Activated CD4-positive, alpha-beta T cell treated with anti-CD3 and anti-CD28 coated beads, Interleukin-2, amount 50 U/mL, for 48 hours (primary cell): Measurements from ENCODE around the gene NQO2.

Experiments
- DNase-seq, 2 experiments: peaks; one replicate each; pipeline ENCODE4 v3.0.0-alpha.2; 2020

NQO2 gene, protein sequence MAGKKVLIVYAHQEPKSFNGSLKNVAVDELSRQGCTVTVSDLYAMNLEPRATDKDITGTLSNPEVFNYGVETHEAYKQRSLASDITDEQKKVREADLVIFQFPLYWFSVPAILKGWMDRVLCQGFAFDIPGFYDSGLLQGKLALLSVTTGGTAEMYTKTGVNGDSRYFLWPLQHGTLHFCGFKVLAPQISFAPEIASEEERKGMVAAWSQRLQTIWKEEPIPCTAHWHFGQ

DNA sequence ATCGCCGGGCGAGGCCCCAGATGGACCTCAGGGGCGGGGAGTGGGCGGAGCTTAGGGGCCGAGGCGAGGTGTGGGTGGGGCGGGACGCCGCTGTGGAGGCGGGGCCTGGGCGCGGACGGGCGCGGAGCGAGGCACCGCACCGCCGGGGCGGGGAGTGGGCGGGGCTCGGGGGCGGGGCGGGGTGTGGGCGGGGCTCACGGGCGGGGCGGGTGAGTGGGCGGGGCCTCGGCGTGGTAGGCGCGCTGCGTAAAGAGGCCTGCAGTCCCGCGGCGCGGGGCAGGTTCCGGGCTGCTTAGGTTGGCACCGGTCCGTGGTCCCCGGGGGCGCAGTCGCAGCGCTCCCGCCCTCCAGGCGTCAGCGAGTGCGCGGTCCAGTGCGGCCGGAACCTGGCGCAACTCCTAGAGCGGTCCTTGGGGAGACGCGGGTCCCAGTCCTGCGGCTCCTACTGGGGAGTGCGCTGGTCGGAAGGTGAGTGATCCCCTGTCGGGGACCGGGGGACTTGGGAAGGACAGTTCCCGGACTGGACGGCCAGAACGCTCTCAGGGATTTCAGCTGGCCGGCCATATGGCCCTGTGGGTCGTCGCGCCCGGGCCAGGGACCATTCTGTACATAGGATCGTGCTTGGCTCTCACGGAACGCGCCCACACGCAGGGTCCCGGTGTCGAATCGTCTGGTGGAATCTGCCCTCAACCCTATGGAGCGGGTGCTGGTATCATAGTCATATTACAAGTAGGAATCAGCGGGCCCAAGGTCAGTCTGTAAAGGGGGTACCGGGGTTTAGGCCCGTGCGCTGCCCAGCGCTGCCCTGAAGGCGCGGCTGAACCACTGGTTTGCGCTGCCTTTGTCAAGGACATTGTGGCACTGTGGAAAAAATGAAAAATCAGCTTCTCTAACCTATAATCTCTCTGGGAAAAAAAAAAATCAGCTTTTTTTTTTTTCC lies at the start of gene NQO2:
Gene NQO2 (plus strand): TSS at position 277 of the 940 bp plus-strand sequence. CDS start 6,659 bp downstream, outside the sequence.
- DNase-seq: peak; percentile 93 to 94

DNA sequence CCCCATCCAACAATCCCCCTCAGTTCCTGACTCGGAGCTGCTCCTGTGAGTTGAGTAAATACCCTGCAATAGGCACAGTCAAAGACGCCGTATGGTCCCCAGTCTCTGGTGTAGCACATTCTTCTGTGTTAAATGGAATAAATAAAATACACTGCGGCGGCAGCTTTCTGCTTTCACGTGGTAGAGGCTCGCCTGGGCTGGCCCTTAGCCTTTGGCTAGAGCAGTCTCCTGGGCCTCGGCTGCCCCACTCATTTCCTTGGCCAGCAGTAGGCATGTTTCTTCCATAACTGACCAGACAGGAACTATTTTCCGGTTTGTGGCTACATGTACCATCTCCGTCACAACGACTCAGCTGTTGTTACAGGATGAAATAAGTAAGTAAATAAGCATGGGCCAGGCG lies 49.0 kb upstream of the NQO2 start:
- no peak for DNase-seq

DNA sequence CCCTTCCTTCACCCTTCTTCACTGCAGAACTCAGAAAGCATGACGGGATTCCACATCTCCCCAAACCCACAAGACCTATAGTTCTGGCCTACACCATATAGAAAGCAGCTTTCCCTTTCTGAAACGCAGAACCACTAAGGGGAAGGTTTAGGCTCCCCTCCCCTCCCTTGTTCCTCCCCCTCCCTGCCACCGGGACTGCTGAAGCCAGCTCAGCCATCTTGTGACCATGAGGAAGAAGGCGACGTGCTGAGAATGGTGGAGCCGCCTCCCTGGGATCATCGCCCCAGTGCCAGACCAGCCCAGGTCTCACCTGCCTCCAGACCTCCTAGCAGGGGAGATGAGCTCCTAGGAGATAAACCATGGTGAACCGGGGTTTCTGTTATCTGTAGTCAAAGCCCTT lies 48.0 kb upstream of the NQO2 start:
- DNase-seq: no peak

DNA sequence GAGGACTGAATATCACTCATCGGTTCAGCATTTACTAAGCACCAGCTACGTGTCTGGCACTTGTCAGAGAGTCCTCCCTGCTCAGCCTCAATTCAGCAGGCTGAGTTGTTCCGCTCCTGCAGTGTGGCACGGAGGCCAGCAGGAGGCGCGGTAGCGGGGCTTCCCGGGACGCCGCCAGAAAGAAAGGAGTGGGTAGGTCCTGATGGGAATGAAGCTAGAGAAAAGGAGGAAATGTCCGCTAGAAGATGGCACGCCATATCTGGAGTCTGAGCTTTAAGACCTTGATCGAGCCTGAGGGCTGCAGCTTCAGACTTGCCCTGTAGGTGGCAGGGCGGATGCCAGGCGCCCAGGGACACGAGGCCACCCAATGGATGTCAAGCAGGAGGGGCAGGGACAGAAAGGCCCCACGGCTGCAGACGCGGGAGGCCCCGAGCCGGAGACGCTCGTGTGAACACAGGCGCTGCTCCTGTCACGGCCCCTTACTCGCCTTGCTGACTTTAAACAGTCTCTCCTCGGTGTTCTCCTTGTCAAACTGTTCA lies 47.1 kb upstream of the NQO2 start:
- DNase-seq: peak; percentile 70 to 72

DNA sequence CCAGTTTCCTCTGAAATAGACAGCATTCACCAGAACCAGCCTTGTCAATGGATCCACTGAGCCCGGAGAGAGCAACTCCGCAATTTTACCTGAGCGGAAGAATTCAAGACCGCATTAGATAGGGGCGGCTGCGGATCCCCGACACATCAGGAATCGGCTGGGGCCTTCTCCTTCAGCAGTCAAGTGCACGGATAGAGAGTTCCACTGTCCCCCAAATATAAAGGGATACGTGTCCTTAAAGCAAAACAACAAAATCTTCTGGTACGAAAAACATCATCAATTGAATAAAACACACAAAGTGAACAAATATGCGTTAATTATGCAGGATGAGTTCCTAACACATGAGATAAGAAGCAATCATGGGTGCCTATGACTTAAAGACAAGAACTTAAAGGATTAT lies 46.6 kb upstream of the NQO2 start:
- no peak for DNase-seq

DNA sequence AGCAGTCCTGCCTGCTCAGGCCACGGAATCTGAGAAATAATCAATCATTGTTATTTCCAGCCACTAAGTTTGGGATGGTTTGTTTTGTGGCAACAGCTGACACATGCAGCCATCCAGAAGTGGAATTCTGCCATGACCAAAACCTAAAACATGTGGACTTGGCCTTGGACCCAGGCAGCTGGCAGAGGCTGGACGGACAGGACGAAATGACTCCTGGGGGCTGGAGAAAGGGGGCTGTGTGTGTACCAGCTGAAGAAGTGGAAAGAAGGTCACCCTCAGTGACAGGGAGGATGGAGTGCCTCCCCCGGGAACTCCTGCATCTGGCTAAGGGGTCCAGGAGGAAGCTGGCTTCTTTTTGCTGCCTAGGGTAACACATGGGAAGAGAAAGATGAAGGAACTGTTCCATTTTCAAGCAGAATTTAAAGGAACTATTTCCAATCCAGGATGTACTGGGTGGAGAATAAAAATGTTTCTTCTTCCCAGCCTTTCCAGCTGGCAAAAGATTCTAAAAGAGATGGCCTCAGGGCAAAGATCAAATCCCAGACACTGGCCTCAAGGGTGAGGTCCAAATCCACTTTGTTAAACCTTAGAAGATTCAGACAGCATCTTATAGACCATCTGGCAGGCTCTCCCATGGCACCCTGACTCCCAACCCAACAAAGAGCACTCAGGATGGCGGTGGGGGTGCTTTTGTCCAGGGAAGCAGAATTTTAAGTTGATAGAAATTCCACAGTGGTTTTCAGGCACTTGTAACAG lies 42.6 kb upstream of the NQO2 start:
- no peak for DNase-seq

DNA sequence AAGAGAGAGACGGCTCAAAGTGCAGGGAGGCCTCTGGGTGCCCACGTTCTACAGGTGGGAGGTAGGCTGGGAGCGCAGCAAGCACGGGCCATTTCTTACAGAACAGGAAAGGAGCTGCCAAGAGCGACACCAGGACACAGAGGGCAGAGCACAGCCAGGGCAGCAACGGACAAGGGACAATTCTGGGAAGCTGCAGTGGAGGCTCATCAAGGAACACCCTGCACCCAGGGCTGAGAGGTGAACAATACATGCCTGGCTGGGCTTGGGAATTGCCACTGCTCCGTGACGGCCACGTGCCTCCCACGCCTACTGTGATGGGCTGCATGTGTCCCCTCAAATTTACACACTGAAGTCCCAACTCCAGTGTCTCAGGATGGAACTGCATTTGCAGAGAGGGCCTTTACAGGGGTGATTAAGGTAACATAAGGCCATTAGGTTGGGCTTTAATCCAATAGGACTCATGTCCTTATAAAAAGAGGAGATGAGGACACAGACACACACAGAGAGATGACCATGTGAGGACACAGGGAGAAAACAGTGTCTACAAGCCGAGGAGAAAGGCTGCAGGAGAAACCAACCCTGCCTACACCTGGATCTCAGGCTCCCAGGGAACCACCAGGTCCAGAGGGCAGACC lies 41.9 kb upstream of the NQO2 start:
- no peak for DNase-seq

DNA sequence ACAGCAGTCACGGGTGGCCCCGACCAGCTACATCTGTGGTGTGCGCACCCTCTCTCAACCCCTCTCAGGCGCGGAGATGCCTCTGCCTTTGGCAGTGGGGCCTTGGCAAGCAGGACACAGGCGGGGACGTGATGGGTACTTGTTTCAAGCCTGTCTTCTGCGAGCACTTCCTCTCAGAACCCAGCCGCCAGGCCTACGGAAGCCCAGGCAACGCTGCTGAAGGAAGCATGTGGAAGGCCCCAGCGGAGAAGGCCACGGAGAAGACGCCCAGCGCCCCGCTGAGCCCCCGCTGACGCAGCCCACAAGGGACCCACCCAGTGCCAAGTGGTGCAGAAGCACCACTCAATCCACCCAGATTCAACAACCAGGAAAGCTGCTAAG lies 41.4 kb upstream of the NQO2 start:
- DNase-seq: no peak

DNA sequence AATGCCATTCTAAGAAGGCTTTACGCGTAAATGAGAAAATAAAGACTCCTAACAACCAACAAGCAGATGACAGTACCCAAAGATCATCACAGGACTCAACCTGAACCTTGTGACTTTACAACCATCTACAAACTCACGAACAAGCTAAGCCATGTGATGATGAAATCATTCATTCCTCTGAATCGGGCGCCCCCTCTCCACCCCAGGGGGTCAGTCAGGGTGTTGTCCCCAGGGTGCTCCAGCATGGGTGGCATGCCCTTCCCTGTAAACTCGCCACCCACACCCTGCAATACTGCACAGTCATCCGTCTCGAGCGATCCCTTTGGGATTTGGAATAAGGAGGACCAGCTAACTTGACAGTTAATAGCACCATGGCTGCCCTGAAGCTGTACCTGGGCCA lies 40.9 kb upstream of the NQO2 start:
- DNase-seq: no peak

DNA sequence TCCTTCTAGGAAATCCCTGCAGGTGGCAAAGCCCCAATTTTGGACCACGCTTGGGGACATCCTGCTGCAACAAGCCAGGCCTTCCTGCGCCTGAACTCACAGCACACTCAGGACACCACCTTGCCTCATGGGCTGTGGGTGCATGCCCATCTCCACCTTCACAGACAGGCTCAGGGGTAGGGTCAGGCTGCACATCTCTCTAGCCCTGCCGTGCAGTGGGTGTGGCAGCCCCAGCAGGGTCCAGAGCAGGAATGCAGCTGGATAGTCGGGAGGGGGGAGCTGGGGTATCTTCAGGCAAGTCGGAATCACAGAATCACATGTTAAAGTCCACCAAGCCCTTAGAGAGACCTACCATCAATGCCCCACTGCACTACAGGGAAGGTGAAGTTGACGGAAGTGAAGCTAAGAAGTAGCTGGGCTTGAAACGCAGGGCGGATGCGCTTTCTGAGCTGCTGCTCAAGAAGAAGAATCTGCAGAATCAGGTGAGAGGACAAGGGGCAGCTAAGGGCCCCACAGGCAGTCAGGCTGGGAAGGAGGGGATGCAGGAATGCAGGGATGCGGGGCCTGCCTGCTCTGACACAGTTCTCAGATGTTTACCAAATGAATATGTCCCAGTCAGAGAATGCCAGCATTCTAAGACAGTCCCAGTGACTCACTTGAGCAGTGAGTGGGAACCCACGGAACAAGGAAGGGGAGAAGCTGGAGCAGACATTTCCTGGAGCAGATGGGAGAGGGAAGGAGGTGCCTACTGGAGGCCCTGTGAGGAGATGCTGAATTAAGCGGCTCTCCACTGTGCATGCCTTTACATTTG lies 39.6 kb upstream of the NQO2 start:
- no peak for DNase-seq

DNA sequence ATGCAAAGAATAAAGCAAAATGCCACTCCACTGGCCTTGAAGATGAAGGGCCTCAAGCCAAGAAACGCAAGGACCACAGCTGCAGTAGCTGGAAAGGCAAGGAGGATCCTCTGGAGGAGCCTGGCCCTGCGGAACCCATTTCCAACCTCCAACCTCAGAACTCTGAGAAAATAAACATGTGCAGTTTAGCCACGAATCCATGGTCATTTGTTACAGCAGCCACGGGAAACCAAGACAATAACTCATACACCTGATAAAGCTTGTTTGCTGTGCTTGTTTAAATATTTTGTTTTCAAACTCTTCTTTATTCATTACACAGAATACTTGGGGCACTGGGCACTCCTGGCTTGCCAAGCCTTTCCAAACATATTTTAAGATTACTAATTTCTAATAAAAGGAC lies 38.8 kb upstream of the NQO2 start:
- no peak for DNase-seq

DNA sequence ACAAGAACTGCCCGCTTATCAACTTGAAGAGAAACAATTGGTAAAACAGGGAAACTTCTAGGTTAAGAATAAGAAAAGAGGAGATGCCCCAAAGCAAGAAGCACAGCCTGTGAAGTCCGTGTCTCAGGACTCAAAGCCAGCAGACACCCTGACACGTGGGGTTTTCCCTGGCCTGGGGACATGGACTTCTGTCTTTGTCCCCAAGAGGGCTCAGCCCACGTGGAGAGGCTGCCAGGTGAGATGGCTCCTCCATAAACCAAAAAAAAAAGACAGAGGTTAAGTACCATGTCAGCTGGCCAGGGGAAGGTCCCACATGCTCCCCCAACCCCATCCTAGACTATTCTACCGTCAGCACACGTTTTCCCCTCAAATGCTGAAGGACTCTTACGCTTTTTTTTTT lies 38.2 kb upstream of the NQO2 start:
- no peak for DNase-seq

DNA sequence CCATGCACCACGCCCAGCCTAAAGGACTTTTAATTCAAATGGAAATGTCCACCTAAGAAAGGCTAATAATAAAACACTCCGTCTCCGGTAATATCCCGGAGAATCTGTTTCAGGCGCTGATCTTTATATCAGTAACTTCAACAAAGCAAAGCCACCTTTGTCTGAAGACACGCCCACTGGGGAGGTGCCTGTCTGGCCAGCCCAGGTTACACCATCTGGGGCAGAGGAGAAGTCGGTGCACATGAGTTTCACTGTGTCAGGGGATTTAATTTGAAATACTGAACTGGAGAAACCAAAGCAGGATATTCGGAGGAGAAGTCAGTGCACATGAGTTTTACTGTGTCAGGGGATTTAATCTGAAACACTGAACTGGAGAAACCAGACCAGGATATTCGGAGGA lies 37.7 kb upstream of the NQO2 start:
- DNase-seq: no peak

DNA sequence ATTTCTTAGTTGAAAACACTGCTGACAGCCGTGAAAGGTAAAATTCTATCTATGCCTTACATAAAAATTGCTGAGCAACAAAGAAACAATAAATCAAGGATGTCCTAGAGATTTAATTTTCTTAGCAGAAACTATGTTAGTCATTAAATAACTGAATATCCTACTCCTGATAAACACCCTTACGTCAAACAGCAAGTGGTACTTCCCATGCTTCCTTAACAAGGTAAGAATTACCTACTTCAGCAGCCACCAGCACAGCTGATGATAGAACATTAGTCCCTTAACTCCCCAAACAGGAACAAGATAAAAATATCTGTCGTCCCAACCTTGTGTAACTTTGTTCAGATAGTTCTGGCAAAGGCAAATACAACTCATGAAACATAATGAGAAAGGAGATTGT lies 37.1 kb upstream of the NQO2 start:
- DNase-seq: no peak

DNA sequence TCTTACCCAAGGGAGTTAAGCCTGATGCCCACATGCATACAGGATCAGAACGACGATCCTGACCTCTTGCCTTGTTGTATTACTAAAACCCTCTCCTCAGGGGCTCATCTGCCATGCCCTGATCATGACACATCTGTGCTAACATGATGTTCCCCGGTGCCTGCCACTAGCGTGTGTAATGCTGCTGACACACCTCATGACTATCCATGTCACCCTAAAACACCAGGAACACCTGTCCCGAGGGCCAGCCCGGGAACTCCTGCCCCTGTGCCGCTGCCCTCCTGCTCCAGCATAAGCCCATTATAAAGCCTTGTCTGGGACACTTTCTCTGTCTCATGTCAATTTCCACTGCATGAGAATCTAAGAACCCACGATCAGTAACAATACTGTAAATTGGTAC lies 35.9 kb upstream of the NQO2 start:
- DNase-seq: no peak

DNA sequence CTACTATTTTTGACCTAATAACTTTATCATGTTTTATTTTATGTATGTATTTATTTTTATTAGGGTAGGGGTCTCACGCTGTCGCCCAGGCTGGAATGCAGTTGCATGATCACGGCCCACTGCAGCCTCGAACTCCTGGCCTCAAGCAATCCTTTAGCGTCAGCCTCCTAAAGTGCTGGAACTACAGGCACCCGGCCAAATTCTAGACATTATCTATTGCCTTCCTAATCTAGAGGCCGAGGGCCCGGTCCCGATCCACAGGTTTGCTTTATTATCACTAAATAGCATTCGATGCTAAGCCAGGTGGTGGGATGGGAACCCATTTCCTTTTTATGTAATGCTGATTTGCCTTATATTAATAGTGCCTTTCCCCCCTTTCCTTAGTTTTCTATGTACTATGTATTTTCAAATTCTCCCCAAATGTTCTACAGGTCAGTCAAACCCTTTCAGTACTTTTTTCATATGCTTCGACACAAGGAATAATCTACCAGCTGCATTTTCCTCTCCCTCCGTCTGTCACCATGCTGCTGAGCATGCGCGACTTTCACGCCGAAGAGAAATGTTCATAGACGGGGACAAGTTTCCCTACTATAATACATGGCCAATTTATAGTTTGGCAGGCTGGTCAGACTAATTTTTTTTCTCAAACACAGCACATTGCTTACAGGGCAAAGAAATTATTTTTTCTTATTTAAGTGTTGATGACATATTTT lies 34.7 kb upstream of the NQO2 start:
- no peak for DNase-seq

DNA sequence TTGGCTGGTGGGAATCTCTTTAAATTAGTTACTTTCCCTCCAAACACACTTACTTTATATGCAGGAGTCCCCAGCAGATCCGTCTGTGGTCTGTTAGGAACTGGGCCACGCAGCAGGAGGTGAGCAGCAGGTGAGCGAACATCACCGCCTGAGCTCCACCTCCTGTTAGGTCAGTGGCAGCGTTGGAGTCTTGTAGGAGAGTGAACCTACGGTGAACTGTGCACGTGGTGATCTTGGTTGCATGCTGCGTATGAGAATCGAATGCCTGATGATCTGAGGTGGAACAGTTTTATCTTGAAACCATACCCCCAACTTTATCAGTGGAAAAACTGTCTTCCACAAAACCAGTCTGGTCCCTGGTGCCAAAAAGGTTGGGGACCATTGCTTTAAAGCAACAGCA lies 33.3 kb upstream of the NQO2 start:
- DNase-seq: no peak

DNA sequence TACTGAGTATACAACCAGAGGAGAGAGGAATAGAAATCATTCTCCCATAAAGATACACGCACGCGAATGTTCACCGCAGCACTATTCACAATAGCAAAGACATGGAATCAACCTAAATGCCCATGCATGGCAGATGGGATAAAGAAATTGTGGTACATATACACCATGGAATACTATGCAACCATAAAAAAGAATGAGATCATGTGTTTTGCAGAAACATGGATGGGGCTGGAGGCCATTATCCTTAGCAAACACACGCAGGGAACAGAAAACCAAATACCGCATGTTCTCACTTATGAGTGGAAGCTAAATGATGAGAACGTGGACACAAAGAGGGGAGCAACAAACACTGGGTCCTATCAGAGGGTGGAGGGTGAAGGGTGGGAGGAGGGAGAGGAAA lies 31.8 kb upstream of the NQO2 start:
- no peak for DNase-seq

DNA sequence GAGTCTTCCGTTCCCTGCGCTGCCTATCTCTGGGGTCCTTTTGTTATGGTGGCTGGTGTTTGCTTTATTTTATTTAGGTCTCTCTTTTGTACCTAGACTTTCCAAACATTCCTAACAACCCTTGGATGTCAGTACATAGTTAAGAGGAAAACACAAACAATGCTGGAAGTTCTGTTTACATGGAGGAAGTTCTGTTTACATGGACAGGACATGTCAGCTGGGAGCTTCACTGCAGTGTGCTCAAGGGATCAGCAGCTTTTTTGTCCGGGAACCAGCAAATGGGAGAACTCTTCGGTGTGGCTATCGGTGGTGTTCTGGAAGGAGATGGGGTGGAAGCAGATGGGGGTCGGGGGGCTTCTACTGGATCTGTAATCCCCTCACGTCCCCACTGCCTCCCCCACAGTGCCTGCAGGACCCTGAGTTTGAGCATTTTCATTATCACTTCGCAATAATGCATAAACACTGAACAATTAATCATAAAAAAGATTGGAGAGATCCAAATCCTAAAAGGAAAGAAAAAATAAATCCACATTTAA lies 31.0 kb upstream of the NQO2 start:
- DNase-seq: no peak

DNA sequence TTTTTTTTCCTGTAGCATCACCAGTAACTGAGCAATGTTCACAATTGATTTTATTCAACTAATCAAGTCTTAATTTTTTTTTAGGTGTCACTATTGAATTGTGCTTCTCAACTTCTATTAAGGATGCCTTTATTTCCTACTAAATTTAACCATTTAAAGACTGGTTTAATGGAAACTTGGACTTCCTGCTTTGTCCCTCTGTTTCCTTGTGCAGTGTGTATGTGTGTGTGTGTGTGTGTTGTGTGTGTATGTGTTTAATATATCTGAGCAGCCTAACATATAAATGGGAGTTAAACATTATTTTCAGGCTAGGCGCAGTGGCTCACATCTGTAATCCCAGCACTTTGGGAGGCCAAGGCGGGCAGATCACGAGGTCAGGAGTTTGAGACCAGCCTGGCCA lies 30.1 kb upstream of the NQO2 start:
- DNase-seq: no peak

DNA sequence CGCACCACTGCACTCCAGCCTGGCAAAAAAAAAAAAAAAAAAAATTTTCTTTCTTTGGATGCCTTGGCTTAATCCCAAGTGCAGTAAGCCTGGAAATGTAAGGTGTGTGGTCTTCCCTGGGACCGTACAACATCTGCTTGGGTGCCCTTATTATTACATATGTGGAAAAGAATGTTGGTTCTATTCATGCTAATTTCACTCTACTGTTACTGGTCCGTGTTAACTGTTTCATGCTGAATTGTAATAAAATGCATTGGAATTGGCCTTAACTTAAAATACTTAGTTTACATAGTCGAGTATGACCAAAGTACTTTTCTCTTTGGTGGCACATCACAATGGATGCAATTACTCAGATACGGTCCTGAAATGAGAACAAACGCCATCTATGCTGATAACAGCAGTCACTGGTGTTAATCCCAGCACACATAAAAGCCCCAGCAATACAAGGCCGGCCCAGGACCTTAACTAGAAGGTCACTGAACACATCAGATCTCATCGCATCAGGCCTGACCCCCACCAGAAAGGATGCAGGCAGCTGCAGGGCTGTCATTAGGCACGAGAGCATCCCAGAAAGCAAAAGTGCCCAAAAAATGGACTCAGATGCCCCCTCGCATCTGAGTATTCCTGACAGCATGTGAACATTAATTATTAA lies 29.5 kb upstream of the NQO2 start:
- DNase-seq: no peak
